Measurements from ENCODE around the gene YTHDF1. TPM values are rescaled to one million over a fixed set of nuclear protein-coding genes. Genes with fewer than 3 reads are reported as not detected.

YTHDF1 gene
- total and polyA plus RNA-seq, 2 of the 4 experiments (the other 2 are of a cell fraction), result 10.9 to 22.6 TPM

- no peak for DNase-seq
- no peak overlapping the region for H3K27ac ChIP-seq (ENCODE audit: insufficient read depth, low read length)
- intact Hi-C loops (cut with micrococcal nuclease), result no loop called here
- TF ChIP-seq RCOR1 (IDR thresholded peaks at IDR 0.05; ENCODE audit: insufficient replicate concordance, low read length) (no peak), POLR2A (IDR thresholded peaks at IDR 0.05; ENCODE audit: low read depth, low read length) (no peak), FOS (IDR thresholded peaks at IDR 0.05; ENCODE audit: low read depth, low read length) (no peak), CEBPB (IDR thresholded peaks at IDR 0.05; ENCODE audit: low read depth, low read length) (no peak), SMC3 (IDR thresholded peaks at IDR 0.05; ENCODE audit: low read depth, low read length) (no peak), MXI1 (IDR thresholded peaks at IDR 0.05; ENCODE audit: borderline replicate concordance, low read depth, low read length) (no peak), NFE2L2 (IDR thresholded peaks at IDR 0.05; ENCODE audit: low read depth, low read length) (no peak), RFX5 (IDR thresholded peaks at IDR 0.05; ENCODE audit: low read depth, low read length) (no peak), BHLHE40 (IDR thresholded peaks at IDR 0.05; ENCODE audit: low read depth, low read length) (no peak), MAFK (IDR thresholded peaks at IDR 0.05; ENCODE audit: low read depth, low read length) (no peak), ELK1 (IDR thresholded peaks at IDR 0.05; ENCODE audit: borderline replicate concordance, low read depth, low read length) (no peak), CHD1 (IDR thresholded peaks at IDR 0.05; ENCODE audit: low read depth, low read length) (no peak), USF2 (IDR thresholded peaks at IDR 0.05; ENCODE audit: low read depth, low read length) (no peak), MAZ (IDR thresholded peaks at IDR 0.05; ENCODE audit: borderline replicate concordance, low read depth, low read length) (no peak), CTCF (conservative IDR thresholded peaks at IDR 0.05; ENCODE audit: low read depth, low read length) (no peak), RAD21 (IDR thresholded peaks at IDR 0.05; ENCODE audit: low read length) (no peak)
- no peak overlapping the region for H2BK20ac ChIP-seq (ENCODE audit: low read depth, low read length)
- H2AK5ac ChIP-seq (ENCODE audit: low read depth, low read length), result no peak overlapping the region
- no peaks in the 10 kb centered on the region for H3K9me3 ChIP-seq (ENCODE audit: control insufficient read depth, insufficient read depth, low read length)
- peaks cover 20 to 81% of the 10 kb centered on the region in 2 experiments for H3K79me1 ChIP-seq (ENCODE audit: low read depth in 1 of 2, low read length in 2 of 2)
- H3K4ac ChIP-seq (ENCODE audit: low read depth, low read length), result no peak overlapping the region
- no peak overlapping the region for H2BK15ac ChIP-seq (ENCODE audit: low read depth, low read length)
- H3K23ac ChIP-seq (ENCODE audit: low read depth, low read length), result no peak overlapping the region
- H3K9me1 ChIP-seq (ENCODE audit: insufficient read depth, low read length), result peaks cover 6% of the 10 kb centered on the region; the same call in 1 of the 2 replicates
- H3K14ac ChIP-seq (replicated peaks; ENCODE audit: low read depth, low read length), result no peak overlapping the region
- BruUV-seq (replicated peaks), result no TSS peak
- no peak for ATAC-seq (ENCODE audit: low read depth)
- no peak overlapping the region for H2AK9ac ChIP-seq (replicated peaks; ENCODE audit: low read depth, low read length, poor library complexity)
- CTCF ChIA-PET, result no interaction called here
- no peaks in the 10 kb centered on the region for H3K4me1 ChIP-seq (ENCODE audit: control insufficient read depth, insufficient read depth, low read length)
- H3K18ac ChIP-seq (ENCODE audit: low read depth, low read length), result no peak overlapping the region
- no peaks in the 10 kb centered on the region for H3K27me3 ChIP-seq (ENCODE audit: control insufficient read depth, insufficient read depth, low read length)
- dilution Hi-C loops (cut with HindIII; ENCODE audit: low sequenced_read_pairs, unreplicated experiment), result no loop called here
- H3K36me3 ChIP-seq (ENCODE audit: control insufficient read depth, insufficient read depth, low read length), result peaks cover 39% of the 10 kb centered on the region
- H3K9ac ChIP-seq (ENCODE audit: low read depth, low read length), result no peak overlapping the region
- H2BK120ac ChIP-seq (ENCODE audit: low read depth, low read length), result no peak overlapping the region
- WGBS, 2 experiments (ENCODE audit: extremely low coverage in 2 of 2, insufficient read length in 1 of 2), result 83% methylated on average over 1 of the region's 7 CpGs; no CpG with 5 or more reads in 1 of the 2 experiments
- no peak overlapping the region for H3K4me3 ChIP-seq (ENCODE audit: insufficient read depth, low read depth, low read length)
- no peak overlapping the region for H3K56ac ChIP-seq (ENCODE audit: extremely low read depth, insufficient read depth, low read length)
- H2BK5ac ChIP-seq (ENCODE audit: low read depth, low read length, poor library complexity, severe bottlenecking), result no peak overlapping the region
- H3K4me2 ChIP-seq (ENCODE audit: low read depth, low read length), result no peak overlapping the region
- H4K5ac ChIP-seq (ENCODE audit: low read depth, low read length), result no peak overlapping the region
- POLR2A ChIA-PET (ENCODE audit: unreplicated experiment), result no interaction called here
- no peak overlapping the region for H2AFZ ChIP-seq (replicated peaks; ENCODE audit: low read length, poor library complexity)
- peaks cover 90% of the 10 kb centered on the region for H4K20me1 ChIP-seq (ENCODE audit: insufficient read depth, low read length)
- no peak overlapping the region for H4K91ac ChIP-seq (ENCODE audit: insufficient read depth, low read depth, low read length)
- in situ Hi-C loops (cut with MboI; ENCODE audit: low sequenced_read_pairs), result no loop called here
- no peak overlapping the region for H4K8ac ChIP-seq (ENCODE audit: low read depth in 2 of 2, low read length in 2 of 2)
Observed at GRCh38 chr20:63198606-63199005, 17.3 kb downstream of the YTHDF1 start.
